ENCODE data around the gene CEBPE.

The CEBPE gene

DNA sequence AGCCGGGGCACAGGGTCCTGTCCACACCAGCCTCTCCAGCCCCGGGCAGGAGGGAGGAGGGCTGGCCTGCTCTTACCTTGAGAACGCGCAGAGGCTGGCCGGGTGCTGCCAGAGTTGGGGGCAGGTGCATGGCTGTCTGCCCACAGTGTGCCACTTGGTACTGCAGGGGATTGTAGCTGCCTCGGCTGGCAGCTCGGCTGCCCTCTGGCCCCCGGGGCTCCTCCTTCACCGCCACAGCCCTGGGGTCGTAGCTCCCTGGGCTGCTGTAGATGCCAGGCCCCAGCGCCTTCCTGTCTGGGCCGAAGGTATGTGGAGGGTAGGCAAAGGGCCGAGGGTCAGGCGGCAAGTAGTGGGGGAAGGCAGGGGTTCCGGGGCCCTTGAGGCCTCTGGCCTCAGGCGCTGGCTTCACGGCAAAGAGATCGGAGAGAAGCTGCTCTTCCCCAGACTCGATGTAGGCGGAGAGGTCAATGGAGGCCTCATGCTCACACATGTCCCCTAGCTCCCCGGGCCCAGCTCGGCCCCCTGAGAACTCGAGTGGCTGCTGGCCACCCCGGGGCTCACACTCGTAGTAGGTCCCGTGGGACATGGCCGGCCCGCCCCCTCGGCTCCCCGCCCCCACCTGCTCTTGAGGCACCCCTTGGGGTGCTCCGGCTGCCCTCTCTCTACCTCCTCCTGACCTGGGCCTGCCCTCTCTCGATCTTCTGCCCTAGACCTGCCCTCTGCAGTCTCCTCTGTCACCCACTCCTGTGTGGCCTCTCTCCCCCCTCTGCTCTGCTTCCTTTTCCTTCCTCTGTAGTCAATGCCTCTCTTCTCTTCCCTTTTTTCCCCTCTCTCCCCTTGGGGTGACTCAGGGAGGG, at the start of gene CEBPE:
Gene CEBPE (minus strand): TSS at position 750 of the 857 bp plus-strand sequence. CDS start 164 bp downstream, at position 586.
- intact Hi-C loops (cut with DNase I): no loop called here
- peak in 1 of 10 donors; percentile 70 for DNase-seq

DNA sequence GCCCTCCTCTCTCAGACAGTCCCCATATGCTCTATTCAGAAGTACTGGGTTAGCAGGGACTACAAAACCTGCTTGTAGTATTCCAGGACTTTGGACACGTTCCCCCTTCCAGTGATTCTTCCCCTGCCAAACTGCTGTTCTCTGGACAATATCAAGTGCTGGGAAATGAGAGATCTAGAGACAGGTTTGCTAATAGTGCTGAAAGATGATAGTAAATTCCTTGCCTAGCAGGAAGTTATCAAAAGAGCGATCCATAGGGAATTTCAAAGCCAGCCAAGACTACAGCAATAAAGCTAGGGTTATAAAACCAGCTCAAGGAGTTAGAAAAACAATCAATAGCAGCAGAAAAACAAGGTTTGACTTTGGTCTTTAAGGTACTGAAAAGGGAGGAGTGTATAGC, 49.2 kb upstream of the CEBPE start:
- intact Hi-C loops (cut with DNase I): no loop called here
- no peak for DNase-seq

DNA sequence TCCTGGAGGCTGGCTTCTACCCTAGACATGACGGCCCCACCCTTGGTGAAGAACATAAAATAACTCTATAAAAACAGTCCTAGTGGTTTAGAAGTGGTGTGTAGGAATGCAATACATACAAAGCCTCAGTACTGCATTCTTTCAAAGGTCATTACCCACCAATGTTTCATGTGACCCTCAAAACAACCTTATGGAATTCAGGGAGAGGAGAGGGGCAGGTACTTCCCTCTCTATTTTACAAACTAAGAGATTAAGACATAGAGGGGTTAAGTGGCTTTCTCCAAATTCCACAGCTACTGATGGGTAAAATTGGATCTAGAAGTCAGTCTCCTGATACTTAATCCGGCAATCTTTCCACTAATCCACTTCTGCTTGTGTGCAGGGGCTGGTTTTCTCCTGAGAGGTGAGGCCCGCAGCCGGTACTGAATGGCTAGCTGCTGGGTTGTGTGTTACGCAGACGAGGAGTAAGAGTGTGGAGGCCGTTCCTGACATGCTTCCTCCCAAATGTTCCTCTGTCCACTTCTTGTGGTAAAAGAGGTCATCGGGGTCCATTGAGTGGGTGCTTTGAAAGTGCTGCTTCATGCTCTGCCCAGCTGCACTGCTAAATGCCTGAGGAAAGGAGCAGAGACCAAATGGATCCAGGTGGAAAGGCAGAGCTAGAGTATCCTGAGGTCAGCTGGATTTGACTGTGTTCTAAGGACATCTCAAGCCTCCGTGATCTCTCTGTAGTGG, 48.2 kb upstream of the CEBPE start:
- intact Hi-C loops (cut with DNase I): no loop called here
- DNase-seq: no peak

DNA sequence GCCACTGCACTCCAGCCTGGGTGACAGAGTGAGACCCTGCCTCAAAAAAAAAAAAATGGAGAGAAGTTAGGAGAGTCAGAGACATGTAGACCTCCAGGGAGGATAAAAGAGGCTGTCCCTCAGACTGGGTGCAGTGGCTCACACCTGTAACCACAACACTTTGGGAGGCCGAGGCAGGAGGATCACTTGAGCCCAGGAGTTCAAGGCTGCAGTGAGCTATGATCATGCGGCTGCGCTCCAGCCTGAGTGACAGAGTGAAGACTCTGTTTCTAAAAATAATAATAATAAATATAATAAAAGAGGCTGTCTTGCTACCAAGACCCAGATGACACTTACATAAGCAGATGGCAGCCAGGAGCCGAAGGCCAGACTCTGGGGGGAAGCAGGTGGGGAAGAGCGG, 45.9 kb upstream of the CEBPE start:
- no peak for DNase-seq
- intact Hi-C loops (cut with DNase I): no loop called here

DNA sequence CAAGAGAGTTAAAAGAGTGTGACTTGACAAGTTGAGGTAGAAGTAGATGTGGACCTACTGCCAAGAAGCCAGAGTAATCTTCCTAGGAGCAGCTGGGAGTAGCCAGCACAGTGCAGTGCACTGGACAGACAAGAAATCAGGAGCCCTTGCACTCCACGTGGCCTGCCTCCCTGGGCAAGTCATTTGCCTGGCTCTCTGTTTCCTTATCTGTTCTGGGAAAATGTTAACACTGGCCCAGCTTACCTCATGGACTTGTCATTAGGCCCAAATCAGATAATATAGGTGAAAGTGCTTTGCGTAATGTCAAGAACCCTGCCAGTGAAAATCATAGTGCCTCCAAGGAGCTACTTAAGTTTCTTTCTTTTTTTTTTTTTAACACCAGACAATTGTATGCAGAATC, 45.2 kb upstream of the CEBPE start:
- no peak for DNase-seq
- intact Hi-C loops (cut with DNase I): no loop called here

DNA sequence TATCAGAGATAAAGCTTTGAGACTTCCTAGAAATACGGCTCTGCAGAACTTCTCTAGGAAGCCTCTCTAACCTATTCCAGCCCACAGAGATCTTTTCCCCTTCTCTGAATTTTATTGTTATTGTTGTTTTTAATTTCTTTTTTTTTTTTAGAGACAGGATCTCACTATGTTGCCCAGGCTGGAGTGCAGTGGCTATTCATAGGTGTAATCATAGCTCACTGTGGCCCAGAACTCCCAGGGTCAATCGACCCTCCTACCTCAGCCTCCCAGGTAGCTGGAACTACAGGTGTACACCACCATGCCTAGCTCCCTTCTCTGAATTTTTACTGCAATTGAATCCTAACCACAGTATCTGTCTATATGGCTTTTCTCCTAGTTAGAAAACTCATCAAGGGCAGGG, 44.8 kb upstream of the CEBPE start:
- intact Hi-C loops (cut with DNase I): no loop called here
- no peak for DNase-seq

DNA sequence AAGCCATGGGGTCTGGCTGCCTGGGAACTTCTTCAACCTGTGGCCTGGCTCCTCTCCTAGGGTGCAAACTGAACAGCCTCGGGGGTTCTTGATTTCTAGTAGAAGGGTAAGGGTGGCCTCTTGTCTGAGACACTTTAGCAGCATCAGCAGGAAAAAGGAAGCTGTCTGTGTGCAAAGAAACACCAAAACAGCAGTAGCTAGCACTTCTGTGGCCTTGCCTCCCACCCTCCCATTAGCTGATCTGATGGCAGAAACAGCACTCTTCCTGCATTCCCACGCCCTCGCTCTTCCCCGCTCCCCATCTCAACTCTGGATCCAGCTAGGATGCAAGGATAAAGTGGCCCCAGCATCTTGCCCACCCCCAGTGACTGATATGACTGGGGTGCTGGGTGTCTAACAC, 43.7 kb upstream of the CEBPE start:
- no peak for DNase-seq
- intact Hi-C loops (cut with DNase I): no loop called here

DNA sequence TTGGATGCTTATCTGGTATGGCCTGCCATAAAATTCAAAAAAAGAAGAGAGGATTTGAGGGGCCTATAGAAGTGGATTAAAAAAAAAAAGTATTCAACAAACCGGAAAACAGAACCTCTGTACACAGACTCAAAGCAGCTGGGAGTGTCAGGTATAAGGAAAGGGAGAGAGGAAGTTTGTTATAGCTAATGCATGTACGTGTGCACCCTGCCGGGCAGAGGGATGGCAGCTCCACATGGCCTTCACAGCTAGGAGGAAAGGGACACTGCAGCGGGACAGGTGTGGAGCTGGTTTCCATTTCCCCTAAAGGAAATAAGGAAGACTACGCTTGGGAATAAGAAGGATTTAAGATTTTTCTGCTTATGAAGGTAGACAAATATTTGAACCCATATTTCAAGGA, 43.0 kb upstream of the CEBPE start:
- DNase-seq: no peak
- intact Hi-C loops (cut with DNase I): no loop called here

DNA sequence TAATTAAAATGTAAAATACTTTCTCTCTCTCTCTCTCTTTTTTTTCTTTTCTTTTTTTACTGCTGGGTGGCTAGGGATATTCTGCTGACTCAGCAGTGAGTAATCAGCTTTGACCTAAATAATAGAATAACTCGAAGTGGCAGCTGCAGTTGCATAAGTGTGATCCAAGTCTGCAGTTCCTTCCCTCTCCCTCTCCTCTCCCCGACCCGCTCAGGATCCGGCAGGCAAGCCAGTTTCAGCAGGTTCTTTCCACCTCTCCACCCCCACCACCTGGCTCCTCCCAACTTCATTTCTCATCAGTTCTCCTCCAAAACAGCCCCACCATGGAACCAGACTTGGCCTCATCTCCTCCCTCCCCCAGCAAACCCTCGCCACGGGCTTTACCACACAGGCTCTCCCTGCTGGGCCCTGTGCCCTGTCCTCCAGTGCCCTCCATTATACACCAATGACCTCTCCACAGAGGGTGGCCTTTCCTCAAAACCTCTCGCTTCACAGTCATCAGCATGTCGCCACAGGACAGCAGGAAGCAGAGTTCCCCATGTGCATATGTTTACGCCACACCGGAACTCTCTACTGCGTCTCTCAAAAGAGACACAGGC, 42.0 kb upstream of the CEBPE start:
- peak in 4 of 10 donors; percentile 32 to 88 (median 68) for DNase-seq
- intact Hi-C loops (cut with DNase I): no loop called here

DNA sequence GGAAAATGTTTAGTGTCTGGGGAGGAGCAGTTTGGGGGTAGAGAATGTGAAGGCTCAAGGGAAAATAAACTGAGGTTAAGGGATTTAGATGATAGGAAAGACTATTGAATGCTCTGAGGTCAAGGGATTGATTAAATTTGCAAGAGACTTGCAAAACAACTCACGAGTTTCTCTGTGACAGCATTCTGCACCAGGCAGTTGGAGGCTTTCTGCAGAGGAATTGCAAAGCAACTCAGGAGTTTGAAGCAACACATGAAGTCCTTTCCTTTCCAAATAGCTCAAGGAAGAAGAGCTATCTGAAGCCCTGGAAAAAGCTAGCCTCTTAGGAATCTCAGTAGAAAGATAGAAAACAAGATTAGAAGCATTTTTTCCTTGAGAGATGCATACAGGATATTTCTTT, 40.5 kb upstream of the CEBPE start:
- intact Hi-C loops (cut with DNase I): no loop called here
- no peak for DNase-seq

DNA sequence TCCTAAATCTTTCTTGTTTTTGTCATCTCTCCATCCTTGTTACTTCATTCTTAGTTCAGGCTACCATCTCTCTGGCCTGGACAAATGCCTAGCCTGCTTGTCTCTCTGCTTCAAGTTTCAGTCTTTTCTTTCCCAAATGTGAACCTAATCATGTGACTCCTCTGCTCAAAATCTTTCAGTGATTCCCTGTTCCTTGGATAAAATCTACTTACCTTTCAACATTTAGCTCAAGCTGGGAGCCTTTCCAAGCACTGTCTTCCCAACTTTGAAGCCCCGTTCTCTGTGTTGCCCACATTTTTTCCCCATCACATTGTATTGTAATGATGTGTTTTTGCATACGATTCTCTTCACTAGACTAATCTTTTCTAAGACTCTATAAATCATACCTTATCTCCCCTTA, 39.7 kb upstream of the CEBPE start:
- DNase-seq: no peak
- intact Hi-C loops (cut with DNase I): no loop called here

DNA sequence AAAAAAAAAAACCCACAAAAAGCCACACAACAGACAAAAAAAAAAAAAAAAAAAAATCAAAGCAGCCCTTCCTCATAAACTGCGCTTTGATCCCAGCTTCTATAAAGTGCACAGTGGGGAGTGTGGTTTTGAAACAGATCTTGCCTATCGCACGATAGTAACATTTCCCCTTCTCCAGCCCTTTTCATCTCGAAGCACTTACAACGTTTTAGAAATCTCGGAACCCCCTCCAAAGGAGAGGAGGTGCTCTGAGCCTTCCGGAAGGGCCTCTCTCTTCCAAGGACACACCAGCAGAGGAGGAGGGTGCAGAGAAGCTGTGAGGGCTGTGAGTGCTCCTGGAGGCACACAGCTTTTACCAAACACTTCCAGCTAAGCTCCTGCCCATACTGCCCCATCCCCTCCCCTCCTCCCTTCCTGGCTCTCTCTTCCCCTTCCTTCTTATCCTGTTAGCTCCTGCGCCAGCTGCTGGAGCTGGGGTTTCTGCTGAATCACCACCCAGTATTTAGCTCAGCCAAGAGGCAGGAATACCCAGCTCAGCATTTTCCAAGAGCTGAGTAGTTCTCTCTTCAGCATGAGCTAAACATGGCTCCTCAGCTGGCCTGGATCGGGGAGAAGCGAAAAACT, 36.0 kb upstream of the CEBPE start:
- DNase-seq: peak in 9 of 10 donors; percentile 27 to 94 (median 59)
- intact Hi-C loops (cut with DNase I): no loop called here

DNA sequence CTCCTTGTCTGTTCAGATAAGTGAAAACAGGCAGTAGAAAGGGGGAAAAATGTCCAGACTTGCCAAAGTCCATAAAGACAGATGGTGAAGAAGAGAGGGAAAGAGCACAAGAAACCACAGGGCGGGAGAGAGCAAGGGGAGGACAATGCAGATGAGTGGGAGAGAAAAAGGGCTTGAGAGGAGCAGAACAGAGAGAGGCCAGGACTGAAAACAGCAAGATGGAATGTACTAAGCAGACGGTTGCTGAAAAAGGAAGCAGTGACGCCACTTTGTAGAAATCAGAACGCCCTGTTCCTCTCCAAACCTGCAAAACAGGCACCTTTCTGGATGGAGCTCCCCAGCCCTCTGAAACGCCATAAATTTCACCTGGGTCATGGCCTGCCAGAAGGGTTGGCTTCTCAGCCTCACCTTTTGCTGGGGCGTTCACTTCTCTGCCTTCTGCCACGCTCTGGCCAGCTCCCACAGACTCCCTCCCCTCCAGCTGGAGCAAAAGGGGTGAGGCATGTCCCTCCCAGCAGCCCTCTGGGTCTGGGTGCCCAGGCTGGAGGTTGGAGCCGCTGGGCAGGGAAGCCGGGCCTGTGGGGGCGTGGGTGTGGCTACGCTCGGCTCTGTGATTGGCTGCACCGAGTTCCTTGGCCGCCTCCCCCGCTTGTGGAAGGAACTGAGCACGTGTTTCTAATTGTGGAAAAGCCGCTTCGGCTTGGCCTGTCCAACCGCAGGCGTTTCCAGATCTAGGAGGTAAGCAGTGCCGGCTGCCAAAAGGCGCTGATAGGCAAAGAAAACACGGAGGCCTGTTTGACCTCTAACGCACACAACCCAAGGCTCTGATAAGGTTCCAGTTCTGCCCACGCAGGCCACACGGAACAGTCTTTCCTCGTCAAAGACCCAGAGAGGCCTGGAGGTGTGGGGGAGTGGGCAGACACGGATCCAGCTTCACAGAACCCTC, 35.1 kb upstream of the CEBPE start:
- peak; percentile 35 to 95 (median 60) for DNase-seq

DNA sequence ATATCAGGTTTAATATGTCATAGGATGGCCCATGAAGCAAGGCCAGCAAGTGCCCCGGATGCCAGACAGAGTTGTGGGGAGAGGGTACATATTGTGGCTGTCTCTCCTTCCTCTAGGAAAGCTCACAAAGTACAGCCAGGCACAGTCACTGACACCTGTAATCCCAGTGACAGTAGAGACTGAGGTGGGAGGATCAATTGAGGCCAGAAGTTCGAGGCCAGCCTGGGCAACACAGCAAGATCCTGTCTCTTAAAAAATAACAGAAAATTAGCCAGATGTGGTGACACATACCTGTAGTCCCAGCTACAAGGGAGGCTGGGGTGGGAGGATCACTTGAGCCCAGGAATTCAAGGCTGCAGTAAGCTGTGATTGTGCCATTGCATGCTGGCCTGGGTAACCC, 32.3 kb upstream of the CEBPE start:
- intact Hi-C loops (cut with DNase I): no loop called here
- DNase-seq: no peak

More for the DNA sequence above, 35.1 kb upstream of the CEBPE start:
- intact Hi-C loops (cut with DNase I): no loop called here

DNA sequence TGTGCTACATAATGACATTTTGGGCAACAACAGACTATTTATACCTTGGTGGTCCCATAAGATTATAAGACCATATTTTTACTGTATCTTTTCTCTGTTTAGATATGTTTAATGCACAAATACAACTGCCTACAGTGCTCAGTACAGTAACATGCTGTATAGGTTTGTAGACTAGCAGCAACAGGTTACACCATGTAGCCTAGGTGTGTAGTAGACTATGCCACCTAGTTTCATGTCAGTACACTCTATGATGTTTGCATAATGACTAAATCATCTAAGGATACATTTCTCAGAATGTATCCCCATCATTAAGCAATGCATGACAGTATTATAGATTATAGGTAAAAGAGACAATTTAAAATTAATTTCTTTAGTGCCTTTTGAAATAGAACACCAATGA, 30.7 kb upstream of the CEBPE start:
- intact Hi-C loops (cut with DNase I): no loop called here
- DNase-seq: no peak

DNA sequence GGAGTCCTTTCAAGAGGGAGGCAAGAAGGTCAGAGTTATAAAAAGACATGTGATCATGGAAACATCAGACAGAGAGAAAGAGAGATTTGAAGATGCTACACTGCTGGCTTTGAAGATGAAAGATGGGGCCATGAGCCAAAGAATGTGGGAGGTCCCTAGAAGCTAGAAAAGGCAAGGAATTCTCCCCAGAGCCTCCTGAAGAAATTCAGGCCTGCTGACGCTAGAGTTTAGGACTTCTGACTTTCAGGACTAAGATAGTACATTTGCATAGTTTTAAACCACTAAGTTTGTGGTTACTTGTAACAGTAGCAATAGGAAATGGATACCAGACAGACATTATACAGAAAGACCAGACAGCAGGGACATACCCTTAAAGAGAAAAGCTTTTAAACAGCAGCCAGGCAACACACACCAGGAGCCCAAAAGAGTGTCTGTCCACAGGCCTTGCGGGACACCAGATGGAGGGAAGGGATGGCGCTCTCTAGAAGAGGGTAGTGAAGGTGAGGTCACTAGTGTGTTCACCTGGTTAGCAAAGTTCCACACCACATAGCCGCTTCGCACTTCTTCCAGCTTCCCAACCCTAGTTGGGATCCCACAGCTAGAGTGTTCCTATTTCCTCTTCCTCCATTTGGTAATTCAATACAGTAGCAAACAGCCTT, 29.7 kb upstream of the CEBPE start:
- DNase-seq: peak in 1 of 10 donors; percentile 46
- intact Hi-C loops (cut with DNase I): no loop called here

DNA sequence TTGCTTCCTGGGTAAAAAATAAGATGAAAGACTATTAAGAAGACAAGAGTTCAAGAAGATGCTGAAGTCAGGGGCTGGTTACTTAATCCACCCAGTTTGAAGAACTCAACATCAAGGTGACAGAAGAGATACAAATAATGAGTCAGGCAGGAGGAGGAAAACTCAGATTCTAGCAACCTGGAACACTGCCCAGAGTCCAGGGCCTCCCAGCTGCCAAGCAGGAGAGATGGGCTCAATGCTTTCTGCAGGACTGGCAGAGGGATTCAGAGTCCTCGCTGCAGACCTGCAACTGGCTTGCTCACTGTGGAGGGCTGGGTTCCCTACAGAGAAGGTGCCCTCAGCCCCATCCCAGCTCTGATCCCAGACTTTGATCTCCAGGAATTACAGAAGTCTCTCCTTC, 28.6 kb upstream of the CEBPE start:
- DNase-seq: peak in 8 of 10 donors; percentile 24 to 92 (median 58)
- intact Hi-C loops (cut with DNase I): no loop called here

DNA sequence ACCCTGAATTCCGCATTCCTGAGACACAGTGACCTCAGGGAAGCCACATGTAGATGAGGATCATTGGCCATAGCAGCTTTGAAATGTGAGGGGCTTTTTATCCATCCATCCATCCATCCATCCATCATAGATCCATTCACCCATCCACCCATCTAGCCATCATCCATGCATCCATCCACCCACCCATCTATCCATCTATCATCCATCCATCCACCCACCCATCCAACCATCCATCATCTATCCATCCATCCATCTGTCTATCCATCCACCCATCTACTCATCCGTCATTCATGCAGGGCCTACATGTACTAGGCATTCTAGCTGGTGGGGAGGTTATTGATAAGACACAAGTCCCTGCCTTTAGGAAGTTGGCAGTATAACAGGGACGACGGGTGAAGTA, 27.9 kb upstream of the CEBPE start:
- DNase-seq: no peak
- intact Hi-C loops (cut with DNase I): no loop called here

DNA sequence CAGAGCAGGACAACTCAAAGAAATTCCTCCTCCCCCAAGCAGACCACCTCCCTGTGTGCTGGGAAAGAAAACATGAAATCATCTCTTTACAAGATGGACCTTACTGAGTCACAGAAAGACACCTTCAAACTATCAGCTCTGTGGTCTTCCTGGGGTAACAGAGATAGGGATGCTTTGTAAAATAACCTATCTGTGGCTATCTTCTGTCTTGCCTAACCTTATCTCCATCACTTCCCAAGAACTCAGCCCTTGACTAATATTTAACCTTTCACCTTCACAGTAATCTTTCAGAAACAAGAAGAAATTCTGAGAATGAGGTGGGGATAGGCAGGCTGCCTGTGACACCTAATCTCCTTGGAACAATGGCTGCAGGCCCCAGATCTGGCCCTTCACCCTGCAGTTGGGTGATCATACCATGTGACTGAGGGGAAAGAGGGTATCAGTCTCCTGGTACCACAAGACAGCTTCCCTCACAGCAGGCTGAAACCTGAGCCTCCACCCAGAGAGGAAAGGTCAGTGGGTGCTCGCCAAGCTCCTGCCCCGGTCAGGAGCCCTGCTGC, 27.4 kb upstream of the CEBPE start:
- intact Hi-C loops (cut with DNase I): no loop called here
- DNase-seq: peak in 1 of 10 donors; percentile 32
